Suprapubic skin (tissue), 3 donors: ENCODE measurements around the gene ZNF814.
"Not testable (repeated sequence)": the region's sequence is repeated elsewhere in the genome, so short reads cannot be mapped to it uniquely, and the experiment has no call there.

Experiments
- EP300 ChIP-seq: sonication (generic); formaldehyde crosslinking; IDR thresholded peaks from one replicate; pipeline ENCODE4 v1.6.1; 2017; ENCODE audit warnings: antibody characterized with exemption
- TF ChIP-seq, protein P1 (sequence below), 2 donors: fragments of 200-600 bp in 1 of 2; fragments of 450-650 bp in 1 of 2; sonication (generic) in 1 of 2; IDR thresholded peaks; one replicate each; pipeline ENCODE4 v1.5.1; 2016 to 2019; ENCODE audit warnings: antibody characterized with exemption in 2 of 2, mild to moderate bottlenecking in 1 of 2, moderate library complexity in 1 of 2

DNA sequence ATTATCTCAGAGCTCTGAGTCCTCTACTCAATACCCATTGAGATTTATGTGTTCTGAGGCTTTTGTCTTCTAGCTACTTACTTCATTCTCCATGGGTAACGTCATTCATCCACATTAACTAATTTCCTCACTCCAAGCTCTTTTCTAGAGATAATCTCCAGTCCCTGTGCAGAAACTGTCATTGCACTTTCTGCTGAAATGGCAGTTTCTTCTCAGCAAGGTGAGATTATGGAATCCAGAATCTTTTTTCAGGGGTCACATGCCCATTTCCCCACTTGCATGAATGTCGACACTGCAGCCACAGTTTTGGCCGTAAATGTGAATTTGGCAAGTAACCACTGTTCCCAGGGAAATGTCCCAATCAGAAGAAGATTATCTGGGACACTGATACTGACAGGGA, 26.5 kb downstream of the ZNF814 start:
- TF ChIP-seq, protein P1, sequence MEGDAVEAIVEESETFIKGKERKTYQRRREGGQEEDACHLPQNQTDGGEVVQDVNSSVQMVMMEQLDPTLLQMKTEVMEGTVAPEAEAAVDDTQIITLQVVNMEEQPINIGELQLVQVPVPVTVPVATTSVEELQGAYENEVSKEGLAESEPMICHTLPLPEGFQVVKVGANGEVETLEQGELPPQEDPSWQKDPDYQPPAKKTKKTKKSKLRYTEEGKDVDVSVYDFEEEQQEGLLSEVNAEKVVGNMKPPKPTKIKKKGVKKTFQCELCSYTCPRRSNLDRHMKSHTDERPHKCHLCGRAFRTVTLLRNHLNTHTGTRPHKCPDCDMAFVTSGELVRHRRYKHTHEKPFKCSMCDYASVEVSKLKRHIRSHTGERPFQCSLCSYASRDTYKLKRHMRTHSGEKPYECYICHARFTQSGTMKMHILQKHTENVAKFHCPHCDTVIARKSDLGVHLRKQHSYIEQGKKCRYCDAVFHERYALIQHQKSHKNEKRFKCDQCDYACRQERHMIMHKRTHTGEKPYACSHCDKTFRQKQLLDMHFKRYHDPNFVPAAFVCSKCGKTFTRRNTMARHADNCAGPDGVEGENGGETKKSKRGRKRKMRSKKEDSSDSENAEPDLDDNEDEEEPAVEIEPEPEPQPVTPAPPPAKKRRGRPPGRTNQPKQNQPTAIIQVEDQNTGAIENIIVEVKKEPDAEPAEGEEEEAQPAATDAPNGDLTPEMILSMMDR (IDR thresholded peaks at IDR 0.05): not testable (repeated sequence)
- not testable (repeated sequence) for TF ChIP-seq EP300
